ENCODE results near the gene SMIM35.

GRCh38 chr11:118000067-118000849 is 86.5 kb downstream of the SMIM35 start:
- TF ChIP-seq CTCF (IDR thresholded peaks at IDR 0.05; ENCODE audit: extremely low read depth in 1 of 2, insufficient read depth in 1 of 2, low read depth in 1 of 2, low read length in 2 of 2), result no peak
- no peak for TF ChIP-seq POLR2A (IDR thresholded peaks at IDR 0.05; ENCODE audit: low read depth, low read length)
- no peak for TF ChIP-seq MYC (IDR thresholded peaks at IDR 0.05; ENCODE audit: low read depth, low read length)
- TF ChIP-seq EZH2 (IDR thresholded peaks at IDR 0.05; ENCODE audit: borderline replicate concordance, low read depth, low read length, severe bottlenecking), result no peak
- no peak for TF ChIP-seq MAX (IDR thresholded peaks at IDR 0.05; ENCODE audit: insufficient read depth, insufficient read length)
- no peak for TF ChIP-seq JUN (IDR thresholded peaks at IDR 0.05; ENCODE audit: borderline replicate concordance, insufficient read depth, insufficient read length, low read depth)
- no peak for TF ChIP-seq POLR2AphosphoS5 (IDR thresholded peaks at IDR 0.05; ENCODE audit: insufficient read depth, low read depth, low read length)
- no peak for TF ChIP-seq FOS (IDR thresholded peaks at IDR 0.05; ENCODE audit: borderline replicate concordance, insufficient read depth, low read length)

Measured in endothelial cell of umbilical vein (primary cell).